HuH-7.5 (cell line): ENCODE measurements around the gene CD151.

Experiments
- DNase-seq: peaks from one replicate; pipeline ENCODE4 v3.0.0; 2011; ENCODE audit warnings: low spot score

Gene CD151

GRCh38 chr11:829176-829846 is 3.4 kb upstream of the CD151 start:
- DNase-seq, result no peak

- DNase-seq, result no peak
Measured at GRCh38 chr11:829847-830294, 2.9 kb upstream of the CD151 start.

GRCh38 chr11:830295-831117 is 2.2 kb upstream of the CD151 start:
- peak; percentile 87 for DNase-seq

- DNase-seq, result no peak
Measured at GRCh38 chr11:831118-831864, 1.5 kb upstream of the CD151 start.

DNA sequence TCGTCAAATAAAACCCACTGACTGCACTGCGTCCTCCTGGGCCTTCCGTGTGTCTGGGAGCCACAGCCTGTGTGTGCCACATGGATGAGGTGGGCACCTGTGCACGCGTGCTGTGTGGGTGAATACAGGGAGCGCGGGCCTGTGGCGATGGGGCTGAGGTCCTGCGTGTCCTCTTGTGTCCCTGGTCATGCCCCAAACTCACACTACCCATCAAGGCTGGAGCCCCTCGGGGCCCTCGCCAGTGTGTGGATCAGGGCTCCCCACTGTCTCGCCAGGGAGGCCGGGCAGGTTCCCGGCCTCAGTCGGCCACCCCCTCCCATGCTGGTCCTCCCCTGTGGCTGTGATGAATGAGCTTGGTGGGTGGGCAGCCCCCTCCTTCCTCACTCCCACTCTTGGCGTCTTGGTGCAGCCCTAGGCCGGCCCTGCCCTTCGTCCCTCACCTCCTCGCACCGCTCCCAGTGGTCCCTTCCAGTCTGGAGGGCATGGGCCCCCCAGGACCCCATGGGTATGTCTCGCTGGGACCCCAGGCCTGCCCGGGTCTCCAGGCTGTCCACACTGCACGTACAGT is 707 bp upstream of the CD151 start:
- DNase-seq, result no peak

DNA sequence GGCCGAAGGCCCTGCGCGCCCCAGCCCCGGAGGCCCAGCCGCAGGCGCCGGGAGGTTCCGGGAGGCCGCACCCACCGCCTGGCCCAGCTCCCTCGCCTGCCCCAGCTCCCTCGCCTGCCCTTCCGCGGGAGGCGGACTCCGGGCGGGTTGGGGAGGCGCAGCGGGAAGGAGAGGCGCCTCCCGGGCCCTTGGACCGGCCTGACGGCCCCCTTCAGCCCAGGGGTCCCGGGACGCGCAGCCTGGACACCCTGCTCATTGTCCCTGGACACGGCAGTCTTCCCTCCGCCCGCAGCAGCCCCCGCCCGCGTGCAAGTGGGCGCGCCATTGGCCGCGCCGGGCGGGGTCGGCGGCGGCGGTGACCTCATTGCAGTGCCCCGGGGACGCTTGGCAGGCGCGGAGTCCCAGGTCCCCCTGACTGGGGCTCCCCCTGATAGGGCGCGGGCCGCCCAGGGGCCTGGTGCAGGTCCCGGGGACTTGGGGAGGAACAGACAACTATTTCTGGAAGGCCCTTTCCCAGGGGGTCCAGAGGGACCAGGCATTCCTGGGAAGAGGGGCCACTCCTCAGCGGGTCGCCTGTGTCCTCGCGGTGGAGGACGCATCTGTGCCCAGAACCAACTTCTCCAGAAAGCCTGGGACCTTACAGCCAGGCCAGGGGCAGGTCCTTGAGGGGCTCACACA is 501 bp downstream of the CD151 start:
- no peak for DNase-seq

- no peak for DNase-seq
Measured at GRCh38 chr11:833849-834311, 1.1 kb downstream of the CD151 start.

GRCh38 chr11:834371-835316 is 1.9 kb downstream of the CD151 start:
- DNase-seq, result no peak

GRCh38 chr11:836274-836673 is 3.5 kb downstream of the CD151 start:
- no peak for DNase-seq

DNA sequence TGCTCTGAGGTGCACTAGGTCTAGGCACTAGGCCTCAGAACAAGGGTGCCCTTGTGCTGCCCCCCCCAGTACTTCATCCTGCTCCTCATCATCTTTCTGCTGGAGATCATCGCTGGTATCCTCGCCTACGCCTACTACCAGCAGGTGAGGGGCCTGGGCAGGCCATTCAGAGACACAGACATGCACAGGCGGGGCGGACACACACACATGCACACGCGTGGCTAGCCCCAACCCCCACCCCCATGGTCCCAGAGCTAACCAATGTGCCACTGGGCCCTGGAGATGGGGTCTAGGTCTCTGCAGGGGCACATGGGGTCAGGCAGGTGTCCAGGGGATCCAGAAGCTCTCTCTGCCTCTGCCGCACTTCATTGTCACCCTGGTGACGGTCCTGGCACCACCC is 3.9 kb downstream of the CD151 start:
- no peak for DNase-seq

DNA sequence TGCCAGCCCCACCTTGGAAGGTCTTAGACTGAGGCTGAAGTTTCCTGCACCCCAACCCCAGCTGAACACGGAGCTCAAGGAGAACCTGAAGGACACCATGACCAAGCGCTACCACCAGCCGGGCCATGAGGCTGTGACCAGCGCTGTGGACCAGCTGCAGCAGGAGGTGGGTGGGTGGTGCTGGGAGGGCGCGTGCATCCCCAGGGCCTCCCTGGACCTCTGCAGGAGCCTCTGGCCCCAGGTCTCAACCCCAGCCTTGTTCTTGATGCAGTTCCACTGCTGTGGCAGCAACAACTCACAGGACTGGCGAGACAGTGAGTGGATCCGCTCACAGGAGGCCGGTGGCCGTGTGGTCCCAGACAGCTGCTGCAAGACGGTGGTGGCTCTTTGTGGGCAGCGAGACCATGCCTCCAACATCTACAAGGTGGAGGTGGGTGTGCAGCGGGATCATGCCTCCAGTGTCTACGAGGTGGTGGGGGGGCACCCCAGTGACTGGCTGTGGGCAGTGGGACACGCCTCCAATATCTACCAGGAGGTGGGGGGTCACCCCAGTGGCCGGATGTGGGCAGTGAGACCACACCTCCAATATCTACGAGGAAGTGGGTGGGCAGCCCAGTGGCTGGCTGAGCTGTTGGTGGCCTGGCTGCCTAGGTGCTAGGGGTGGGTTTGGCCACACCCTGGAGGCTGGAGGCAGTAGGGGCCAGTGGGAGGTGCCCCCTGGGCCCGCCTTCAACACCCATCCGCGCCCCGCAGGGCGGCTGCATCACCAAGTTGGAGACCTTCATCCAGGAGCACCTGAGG is 4.6 kb downstream of the CD151 start:
- no peak for DNase-seq

- no peak for DNase-seq
Measured at GRCh38 chr11:837990-838307, 5.2 kb downstream of the CD151 start.

GRCh38 chr11:838441-839279 is 5.9 kb downstream of the CD151 start:
- DNase-seq, result no peak

GRCh38 chr11:839280-839623 is 6.5 kb downstream of the CD151 start:
- no peak for DNase-seq

DNA sequence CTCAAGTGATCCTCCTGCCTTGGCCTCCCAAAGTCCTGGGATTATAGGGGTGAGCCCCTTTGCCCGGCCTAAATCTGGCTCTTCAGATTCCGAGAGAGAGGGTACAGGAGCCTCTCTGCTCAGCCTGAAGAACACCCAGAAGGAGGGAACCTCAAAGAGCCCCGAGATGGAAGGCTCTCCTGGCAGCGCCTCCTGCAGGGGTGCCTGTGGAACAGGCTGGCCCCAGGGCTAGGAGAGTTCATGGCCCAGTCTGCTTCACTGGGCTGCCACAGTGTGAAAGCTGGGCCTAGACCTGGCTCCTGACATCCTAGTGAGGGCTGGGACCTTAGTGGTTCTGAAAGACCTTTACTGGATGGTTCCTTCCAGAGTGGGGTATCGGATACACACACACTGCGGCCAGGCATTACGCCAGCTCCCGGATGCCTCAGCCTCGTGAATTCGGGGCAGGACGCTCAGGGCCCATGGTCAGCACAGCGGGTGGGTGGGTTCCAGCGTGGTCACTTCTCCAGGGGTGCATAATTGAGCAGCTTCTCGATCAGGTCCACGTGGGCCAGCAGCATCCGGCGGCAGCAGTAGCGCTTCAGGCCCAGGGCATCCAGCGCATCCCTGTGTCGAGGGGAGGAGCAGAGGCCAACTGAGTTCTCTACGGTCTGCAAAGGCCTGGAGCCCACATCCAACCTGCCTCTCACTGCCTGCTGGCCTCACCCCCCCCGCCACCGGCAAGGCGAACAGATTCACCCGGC is 7.3 kb downstream of the CD151 start:
- DNase-seq, result no peak

DNA sequence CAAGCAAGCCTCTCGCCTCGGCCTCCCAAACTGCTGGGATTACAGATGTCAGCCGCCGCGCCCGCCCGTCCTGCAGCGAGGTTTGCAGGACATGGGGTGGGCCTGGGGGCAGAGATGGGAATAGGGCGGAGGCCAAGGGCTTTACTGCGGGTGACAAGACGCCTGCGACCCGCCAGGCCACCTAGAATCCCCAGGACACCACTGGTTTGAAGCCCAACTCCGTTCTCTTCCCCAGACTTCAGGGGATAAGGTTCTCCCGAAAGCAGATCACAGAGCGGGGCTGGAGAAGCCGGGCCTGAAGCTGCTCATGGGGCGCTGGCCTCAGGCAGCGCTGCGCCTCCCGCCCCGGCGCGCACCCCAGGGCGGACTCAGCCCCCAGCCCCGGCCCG is 9.2 kb downstream of the CD151 start:
- no peak for DNase-seq

- peak; percentile 84 for DNase-seq
Measured at GRCh38 chr11:842370-843002, 9.7 kb downstream of the CD151 start, which contains the start of the genes POLR2L and TSPAN4. POLR2L (minus strand) TSS chr11:842529; CDS start chr11:842508, 21 bp downstream. TSPAN4 (plus strand) TSS chr11:842852; CDS start chr11:850305, 7,453 bp downstream.
